Mucosa of descending colon (tissue), 3 donors: ENCODE data around the gene LRCOL1. TPM values are rescaled to one million over a fixed set of nuclear protein-coding genes. Genes with fewer than 3 reads are reported as not detected.
A peak's percentile ranks its signal among the peaks of the same experiment; 100 is the strongest.

ENCODE experiments used
- ATAC-seq: fragments of 200-7000 bp; cut with Tn5 transposase; one replicate; pipeline ENCODE4 v1.9.1; 2020; ENCODE audit warnings: mild to moderate bottlenecking, moderate library complexity
- DNase-seq, 3 donors: peaks; one replicate each; pipeline ENCODE4 v3.0.0-alpha.2; 2020
- H3K36me3 ChIP-seq: fragments of 200-600 bp; one replicate; pipeline ENCODE4 v1.8.0; 2021; ENCODE audit warnings: low read depth, mild to moderate bottlenecking
- H3K4me1 ChIP-seq: fragments of 200-600 bp; one replicate; pipeline ENCODE4 v1.8.0; 2021; ENCODE audit warnings: low read depth, mild to moderate bottlenecking
- H3K4me3 ChIP-seq: fragments of 200-600 bp; one replicate; pipeline ENCODE4 v1.8.0; 2021; ENCODE audit warnings: mild to moderate bottlenecking
- H3K9me3 ChIP-seq: fragments of 200-600 bp; one replicate; pipeline ENCODE4 v1.8.0; 2021; ENCODE audit warnings: mild to moderate bottlenecking
- intact Hi-C, 2 donors: fragments of 100-400 bp; cut with DNase I in 1 of 2; cut with micrococcal nuclease in 1 of 2; formaldehyde crosslinking; loops; one replicate each; pipeline versions ENCODE4 v1.11.0 to v1.11.1; 2022; cut with DNase I, micrococcal nuclease
- long read RNA-seq, 2 donors: library from polyadenylated mRNA; unstranded; transcript quantifications; one replicate each; pipeline ENCODE4 v2.0.0, GENCODE V29; 2019 to 2021
- total RNA-seq, 3 donors: library from RNA; stranded (reverse); fragmentation: NEBNext Ultra II Directional in 2 of 3; extraction: Animal tissue kit (Norgen Biotek cat#: 25700) in 2 of 3; gene quantifications; one replicate each; pipeline versions ENCODE4 v1.2.1 to v1.2.4, GENCODE V29; 2021 to 2023
- TF ChIP-seq, protein P1 (sequence below): fragments of 200-600 bp; IDR thresholded peaks from one replicate; pipeline ENCODE4 v1.8.0; 2022; ENCODE audit warnings: antibody characterized with exemption, mild to moderate bottlenecking
- donor health status: DM: no; HTN: no; CAD: no; lungs with moderate emphysema.
- donor health status: DM: no; HTN: no; CAD: no.
- donor health status: DM: no; HTN: yes; CAD: no.

The LRCOL1 gene
- total RNA-seq, result not detected
- long read RNA-seq, donor 1, result 0 reads
- long read RNA-seq, donor 2, result 0 reads

DNA sequence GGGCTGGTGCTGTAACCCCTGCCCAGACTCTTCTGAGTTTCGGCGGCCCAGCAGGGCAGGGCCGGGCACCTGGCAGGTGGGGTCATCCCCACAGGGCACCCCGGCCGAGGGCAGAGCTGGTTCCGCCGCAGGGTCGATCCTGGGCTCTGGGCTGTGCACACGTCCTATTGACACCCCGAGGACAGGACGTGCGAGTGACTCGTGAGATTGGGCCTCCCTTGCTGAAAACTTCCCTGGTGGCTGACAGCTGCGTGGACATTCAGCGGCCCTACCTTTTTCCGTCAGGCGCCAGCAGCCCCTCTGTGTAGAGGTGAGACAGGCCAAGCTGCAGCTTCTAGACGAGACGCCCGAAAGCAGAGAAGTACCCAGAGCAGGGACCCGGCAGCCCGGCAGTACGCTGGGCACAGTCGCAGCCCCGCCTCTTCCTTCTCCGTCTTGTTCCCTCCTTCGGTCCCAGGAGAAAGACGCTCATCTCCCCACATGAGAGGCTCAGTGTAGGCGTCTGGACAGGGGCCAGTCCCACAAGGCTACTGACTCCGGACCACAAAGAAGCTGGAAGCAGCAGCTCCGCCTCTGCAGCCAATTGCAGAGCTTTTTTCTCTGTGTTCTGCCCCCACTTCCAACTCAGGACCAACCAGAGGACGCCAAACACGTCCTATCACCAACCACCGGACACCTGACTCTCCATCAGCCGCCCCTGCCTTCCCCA is at the start of gene LRCOL1:
TSS of gene LRCOL1 (minus strand) at position 532 of the 709 bp plus-strand sequence. CDS start 4,331 bp downstream, outside the sequence.
- ATAC-seq, result peak; percentile 5
- peaks cover 4% of the 10 kb centered on the region for H3K9me3 ChIP-seq
- TF ChIP-seq, protein P1, sequence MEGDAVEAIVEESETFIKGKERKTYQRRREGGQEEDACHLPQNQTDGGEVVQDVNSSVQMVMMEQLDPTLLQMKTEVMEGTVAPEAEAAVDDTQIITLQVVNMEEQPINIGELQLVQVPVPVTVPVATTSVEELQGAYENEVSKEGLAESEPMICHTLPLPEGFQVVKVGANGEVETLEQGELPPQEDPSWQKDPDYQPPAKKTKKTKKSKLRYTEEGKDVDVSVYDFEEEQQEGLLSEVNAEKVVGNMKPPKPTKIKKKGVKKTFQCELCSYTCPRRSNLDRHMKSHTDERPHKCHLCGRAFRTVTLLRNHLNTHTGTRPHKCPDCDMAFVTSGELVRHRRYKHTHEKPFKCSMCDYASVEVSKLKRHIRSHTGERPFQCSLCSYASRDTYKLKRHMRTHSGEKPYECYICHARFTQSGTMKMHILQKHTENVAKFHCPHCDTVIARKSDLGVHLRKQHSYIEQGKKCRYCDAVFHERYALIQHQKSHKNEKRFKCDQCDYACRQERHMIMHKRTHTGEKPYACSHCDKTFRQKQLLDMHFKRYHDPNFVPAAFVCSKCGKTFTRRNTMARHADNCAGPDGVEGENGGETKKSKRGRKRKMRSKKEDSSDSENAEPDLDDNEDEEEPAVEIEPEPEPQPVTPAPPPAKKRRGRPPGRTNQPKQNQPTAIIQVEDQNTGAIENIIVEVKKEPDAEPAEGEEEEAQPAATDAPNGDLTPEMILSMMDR, result no peak
- H3K36me3 ChIP-seq, result no peaks in the 10 kb centered on the region
- intact Hi-C loops, result loop anchor here in 1 of 2 donors (5.0 kb wide), 1 partner anchor 193 kb away; no protein-coding TSS in a partner anchor
- no peak within 1 kb of the TSS for H3K4me3 ChIP-seq
- DNase-seq, result peak in 2 of 3 donors; percentile 19 to 42
- no peaks in the 10 kb centered on the region for H3K4me1 ChIP-seq

DNA sequence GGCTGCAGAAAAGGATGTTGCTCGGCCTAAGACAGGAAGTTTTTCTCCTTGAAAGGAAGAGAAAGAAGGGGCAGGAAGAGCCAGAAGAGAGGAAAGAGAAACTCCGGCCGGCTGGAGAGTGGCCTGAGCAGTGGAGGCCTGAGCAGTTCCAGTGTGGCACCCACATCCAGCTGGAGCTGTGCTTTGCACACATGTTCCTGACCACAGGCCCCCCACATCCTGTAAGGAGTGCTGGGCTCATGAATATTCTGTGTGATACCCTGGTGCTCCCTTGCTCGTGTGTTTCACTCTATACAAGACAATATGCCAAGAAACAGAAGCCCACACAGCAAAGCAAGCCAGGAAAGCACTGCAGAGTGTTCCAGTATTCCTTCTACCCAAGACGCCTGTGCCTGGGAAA is 49.7 kb upstream of the LRCOL1 start:
- no peaks in the 10 kb centered on the region for H3K4me1 ChIP-seq
- no peak overlapping the region for H3K4me3 ChIP-seq
- DNase-seq (no peak), ATAC-seq (no peak)
- H3K36me3 ChIP-seq, result peaks cover 5% of the 10 kb centered on the region
- H3K9me3 ChIP-seq, result no peaks in the 10 kb centered on the region
- intact Hi-C loops, result no loop called here
- TF ChIP-seq, protein P1, result no peak

DNA sequence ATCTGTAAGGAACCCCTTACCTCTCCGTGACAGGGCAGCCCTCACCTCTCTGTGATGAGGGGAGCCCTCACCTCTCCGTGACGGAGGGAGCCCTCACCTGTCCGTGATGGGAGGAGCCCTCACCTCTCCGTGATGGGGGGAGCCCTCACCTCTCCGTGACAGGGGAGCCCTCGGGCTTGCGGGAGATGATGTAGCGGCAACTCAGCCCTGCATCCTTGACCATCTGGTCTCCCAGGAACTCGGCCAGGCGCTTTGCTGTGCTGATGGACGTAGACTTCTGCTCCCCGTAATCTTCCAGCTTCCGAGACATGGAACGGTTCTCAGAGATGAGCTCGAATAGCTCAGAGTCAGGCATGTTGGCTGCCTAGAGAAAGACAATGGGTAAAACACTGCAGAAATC is 48.8 kb upstream of the LRCOL1 start:
- TF ChIP-seq, protein P1, result no peak
- peaks cover 5% of the 10 kb centered on the region for H3K36me3 ChIP-seq
- no peaks in the 10 kb centered on the region for H3K4me1 ChIP-seq
- H3K9me3 ChIP-seq, result no peaks in the 10 kb centered on the region
- DNase-seq (no peak), ATAC-seq (no peak)
- intact Hi-C loops, result no loop called here
- no peak overlapping the region for H3K4me3 ChIP-seq

DNA sequence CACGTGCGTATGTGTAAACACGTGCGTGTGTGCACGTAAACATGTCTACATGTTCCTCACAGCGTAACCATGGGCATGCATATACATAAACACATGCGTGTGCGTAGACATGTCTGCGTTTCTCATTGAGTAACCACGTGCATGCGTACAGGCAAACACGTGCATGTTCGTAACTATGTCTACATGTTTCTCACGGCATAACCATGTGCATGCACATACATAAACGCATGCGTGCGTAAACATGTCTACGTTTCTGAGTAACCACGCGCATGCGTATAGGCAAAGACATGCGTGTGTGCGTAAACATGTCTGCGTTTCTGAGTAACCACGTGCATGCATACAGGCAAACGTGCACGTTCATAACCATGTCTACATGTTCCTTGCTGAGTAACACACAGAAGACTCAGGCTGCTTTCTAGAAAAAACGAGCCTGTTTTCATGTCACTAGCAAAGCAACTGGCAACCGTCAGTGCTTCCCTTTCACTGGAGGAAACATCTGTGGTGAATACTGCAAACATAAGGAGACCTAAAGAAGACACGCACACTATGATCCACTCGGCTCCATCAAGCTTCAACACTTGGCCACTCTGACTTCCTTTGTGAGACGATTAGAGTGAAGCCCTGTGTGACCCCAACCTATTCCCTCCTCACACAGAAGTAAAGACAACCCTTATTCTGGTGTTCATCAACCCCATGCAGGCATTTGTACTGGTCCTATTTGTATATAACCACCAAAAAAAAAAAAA is 47.9 kb upstream of the LRCOL1 start:
- TF ChIP-seq, protein P1, result no peak
- ATAC-seq, result no peak
- Histone ChIP-seq H3K4me3 (no peak overlapping the region), H3K4me1 (no peaks in the 10 kb centered on the region), H3K9me3 (no peaks in the 10 kb centered on the region), H3K36me3 (peaks cover 5% of the 10 kb centered on the region)
- no peak for DNase-seq
- intact Hi-C loops, result no loop called here

DNA sequence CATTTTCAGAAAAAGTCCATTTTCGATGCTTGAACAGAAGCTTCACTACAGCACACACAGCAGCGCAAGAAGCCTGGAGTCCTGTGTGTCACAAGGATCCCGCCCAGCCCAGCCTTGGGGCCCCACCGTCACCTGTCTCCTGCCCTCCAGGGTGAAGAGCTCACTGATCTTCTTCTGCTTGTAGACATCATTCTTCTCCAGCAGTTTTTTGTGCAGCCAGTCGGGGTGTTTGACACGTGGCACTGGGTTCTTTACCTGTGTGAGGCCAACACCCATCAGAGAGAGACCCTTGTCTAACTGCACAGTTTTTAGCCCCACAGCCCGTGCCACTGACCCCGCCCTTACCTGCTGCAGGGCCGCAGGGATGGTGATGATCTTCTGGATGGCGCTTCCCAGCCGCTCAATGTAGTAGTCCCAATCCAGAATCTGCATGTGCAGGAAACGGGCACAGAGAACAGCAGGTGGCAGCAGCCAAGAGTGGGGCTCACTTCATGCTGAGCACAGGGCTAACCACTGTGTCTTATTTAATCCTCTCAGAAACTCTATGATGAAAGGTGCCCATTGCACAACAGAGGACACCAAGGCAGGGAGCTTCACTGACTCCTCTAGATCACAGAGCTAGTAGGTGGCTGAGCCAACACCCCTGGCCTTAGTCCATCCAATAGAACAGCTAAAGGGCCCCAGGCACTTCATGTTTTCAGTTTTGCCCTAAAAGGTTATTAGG is 46.8 kb upstream of the LRCOL1 start:
- Histone ChIP-seq H3K4me1 (no peaks in the 10 kb centered on the region), H3K4me3 (no peak overlapping the region), H3K36me3 (peaks cover 5% of the 10 kb centered on the region), H3K9me3 (no peaks in the 10 kb centered on the region)
- no peak for DNase-seq
- no peak for ATAC-seq
- TF ChIP-seq, protein P1, result no peak
- intact Hi-C loops, result no loop called here
